NCI-H187 (cell line): ENCODE measurements around the gene ZG16B.
A peak's percentile ranks its signal among the peaks of the same experiment; 100 is the strongest.

Source experiments
- DNase-seq, 2 experiments: peaks; one replicate each; lab custom pipeline; 2025; lab: John Stamatoyannopoulos, UW

Gene ZG16B

DNA sequence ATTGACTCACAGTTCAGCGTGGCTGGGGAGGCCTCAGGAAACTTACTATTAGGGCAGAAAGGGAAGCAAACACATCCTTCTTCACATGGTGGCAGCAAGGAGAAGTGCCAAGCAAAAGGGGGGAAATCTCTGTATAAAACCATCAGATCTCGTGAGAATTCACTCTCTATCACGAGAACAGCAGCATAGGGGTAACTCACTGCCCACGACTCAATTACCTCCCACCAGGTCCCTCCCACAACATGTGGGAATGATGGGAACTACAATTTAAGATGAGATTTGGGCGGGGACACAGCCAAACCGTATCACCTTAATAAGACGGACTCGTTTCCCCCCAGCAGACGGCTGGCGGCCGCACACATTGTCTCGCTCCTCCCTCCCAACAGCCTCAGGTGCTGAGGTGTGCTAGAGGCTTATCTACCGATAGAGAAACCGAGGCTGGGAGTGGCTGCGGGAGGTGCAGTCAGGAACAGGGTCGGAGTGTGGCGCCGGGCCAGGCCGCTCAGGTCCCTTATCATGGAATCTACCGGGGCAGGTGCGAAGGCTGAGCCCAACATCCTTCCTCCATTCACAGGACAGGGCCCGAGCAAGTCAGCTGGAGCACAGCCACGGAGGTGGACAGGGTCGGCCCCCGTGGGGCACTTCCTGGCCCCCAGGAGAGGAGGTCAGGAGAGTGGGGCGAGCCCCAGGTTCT is 4.9 kb upstream of the ZG16B start:
- no peak for DNase-seq

DNA sequence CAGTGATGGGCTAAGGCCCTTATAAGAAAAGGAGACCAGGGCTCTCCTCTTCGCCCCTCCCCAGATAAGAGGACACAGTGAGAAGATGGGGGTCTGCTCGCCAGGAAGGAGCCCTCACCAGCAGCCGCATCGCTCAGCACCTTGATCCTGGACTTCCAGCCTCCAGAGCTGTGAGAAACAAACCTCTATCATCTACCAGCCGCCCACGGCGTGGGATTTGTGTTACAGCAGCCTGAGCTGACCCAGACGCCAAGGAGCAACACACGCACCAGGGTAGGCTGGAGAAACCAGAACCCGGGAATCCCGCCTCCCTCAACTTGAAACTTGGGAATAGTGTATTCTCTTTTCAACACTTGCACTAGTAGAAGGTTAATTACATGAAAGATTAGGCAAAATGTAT is 4.2 kb upstream of the ZG16B start:
- DNase-seq, result no peak

DNA sequence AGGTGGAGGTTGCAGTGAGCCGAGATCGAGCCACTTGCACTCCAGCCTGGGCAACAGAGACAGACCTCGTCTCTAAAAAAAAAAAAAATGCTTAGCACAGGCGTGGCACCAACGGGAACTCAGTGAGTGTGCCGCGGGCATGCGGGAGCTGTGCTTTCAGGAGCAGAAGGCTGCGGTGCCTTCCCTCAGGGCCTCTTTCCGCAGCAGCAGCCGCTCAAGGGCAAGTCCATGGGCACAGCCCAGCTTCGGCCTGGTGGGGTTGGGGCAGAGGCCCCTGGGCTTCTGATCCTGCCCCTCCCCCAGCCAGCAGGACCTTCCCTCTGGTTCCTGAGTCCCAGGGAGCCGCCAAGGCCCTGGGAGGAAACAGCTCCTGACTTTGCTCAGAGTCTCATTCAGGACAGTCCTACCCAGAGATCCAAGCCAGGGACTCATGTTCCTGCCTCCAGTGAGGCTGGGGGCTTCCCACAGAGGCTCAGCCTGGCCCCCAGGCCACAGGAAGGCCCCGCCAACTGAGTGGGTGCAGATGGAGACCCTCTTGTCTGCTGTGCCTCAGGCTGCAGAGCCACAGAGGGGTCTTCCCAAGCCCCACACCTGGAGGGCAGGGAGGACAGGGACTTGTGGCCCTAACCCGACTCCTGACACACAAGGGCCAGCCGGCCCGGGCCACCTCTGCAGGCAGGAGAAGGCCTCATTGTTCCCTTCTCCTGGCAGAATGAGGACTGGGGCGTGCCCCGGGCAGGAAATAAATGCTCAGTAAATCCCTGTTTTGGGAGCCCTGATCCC is 3.3 kb upstream of the ZG16B start:
- no peak for DNase-seq

DNA sequence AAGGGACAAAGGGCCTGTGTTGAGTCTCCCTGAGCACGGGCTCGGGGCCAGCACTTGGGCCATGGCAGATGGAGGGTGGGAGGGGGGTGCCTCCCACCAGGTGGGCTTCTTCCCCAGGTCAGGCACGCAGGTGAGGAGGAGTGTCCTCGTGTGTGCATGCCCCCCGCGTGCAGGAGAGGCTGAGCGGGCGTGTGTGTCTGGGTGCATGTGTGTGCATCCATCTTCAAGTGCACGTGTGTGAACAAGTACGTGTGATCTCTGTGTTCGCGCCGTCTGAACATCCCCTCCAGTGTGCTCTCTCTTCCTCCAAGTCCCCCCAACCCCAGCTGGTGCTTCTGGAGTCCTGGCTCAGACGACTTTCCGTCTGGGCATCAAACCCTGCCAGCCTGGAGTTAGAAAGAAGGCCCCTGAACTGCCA is 2.7 kb upstream of the ZG16B start:
- no peak for DNase-seq

DNA sequence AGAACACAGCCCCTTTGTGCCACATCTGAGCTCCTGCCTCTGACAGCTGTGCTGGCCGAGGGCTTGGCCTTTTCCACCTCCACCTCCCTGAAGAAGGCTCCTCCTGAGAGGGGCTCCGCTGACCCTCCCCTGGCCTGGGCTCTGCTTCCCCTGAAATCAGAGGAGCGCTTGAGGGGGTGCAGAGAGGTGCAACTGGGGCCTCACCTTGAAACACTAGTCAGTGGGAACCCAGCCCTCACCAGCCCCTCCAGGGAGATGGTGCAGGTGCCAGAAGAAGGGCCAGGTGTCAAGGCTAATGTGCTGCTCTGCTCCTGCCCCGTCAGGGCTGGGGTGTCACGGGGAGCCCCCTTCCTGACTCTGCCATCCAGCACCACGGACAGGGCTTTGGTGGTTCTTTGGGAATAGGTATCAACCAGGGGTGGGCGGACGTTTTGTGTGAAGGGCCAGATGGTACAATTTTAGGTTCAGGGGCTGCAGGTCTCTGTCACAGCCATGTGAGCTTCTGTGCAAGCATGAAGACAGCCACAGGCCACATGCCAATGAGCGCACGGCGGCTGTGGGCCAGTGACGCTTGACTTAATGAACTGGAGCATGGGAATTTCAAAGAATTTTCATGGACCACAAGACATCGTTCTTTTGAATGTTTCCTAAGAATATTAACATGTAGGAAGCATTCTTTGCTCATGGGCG is 2.1 kb upstream of the ZG16B start:
- DNase-seq, result no peak

DNA sequence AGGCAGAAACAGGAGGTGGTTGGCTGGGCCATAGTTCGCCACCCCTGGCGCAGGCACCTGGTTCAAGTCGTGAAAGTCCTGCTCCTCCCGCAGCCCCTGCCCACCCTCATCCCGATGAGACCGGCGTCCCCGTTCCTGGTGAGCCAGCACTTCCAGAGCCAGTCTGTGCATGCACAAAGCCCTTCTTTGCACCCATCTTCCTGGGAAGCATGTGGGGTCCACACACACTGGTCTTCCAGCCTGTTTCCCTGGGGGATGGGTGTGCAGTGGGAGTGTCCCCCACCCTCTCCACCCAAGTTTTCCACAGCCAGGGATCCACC is 1.6 kb upstream of the ZG16B start:
- DNase-seq, result no peak

DNA sequence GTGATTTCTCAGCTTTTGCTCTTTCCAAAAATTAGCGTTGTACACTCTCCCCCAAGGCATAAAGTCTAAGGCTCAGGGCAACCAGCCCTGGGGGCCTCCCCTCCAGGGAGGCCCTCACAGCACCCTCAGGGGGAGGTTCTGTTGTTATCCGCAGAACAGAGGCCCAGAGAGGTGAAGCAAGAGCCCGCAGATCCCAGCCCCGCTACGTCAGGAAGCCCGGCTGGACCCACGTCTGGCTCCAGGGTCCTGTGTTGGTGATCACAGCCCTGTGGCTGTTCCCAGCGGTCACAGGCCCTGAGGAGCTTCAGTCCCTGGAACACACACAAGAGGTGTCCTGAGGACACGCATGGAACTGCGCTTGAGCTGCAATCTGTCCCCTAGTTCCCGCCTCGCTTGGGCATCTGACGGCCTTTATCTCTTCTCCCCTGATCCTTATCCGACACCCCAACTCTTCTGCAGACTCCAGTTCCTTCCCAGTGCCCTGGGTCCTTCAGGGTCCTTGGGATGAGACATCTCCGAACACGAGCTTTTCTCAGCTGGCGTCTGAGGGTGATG is 1.1 kb upstream of the ZG16B start:
- no peak for DNase-seq

DNA sequence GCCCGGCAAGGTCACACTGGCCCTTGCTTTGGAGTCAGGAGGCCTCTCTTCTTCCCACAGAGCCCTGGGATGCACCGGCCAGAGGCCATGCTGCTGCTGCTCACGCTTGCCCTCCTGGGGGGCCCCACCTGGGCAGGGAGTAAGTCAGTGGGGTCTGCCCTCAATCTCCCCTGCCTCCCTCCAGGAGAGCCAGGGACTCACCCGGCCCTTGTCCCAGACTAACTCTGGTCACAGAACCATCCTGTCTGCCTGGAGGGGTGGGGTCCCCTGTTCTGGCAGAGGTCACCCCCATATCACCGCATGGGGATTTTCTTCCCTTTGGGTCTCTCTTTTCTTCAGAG is 222 bp downstream of the ZG16B start:
- no peak for DNase-seq

DNA sequence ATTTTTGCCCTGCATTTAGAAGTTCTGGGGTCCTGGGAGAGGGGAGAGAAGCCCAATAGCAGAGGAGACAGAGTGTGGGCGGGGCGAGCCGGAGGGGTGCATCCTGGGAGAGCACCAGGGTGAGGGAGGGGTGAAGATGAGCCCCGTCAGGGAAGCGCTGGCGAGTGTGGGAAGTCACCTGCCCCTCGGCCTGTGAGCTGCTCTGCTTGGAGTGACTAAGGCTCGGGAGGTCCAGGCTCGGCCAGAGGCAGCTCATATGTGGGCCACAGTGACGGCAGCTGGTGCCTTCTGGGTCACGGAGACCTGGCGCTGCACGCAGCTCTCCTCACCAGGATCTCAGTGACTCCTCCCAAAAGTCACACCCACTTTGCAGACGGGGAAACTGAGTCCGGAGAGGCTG is 1.1 kb downstream of the ZG16B start:
- no peak for DNase-seq

DNA sequence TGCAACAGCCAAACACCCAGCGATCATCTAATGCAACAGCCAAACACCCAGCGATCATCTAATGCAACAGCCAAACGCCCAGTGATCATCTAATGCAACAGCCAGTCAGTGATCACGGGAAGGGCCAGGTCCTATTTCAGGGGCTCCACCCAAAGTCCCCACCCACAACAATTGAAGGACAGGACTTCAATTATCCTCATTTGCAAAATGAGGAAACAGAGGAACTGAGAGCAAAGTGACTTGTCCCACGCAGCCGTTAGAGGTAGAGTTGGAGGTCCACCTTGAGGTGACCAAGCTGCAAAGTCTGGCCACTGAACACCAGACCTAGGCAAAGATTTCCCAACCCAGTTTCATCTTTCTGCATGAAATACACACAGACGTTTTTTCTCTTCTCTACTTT is 3.7 kb downstream of the ZG16B start:
- DNase-seq, result no peak

DNA sequence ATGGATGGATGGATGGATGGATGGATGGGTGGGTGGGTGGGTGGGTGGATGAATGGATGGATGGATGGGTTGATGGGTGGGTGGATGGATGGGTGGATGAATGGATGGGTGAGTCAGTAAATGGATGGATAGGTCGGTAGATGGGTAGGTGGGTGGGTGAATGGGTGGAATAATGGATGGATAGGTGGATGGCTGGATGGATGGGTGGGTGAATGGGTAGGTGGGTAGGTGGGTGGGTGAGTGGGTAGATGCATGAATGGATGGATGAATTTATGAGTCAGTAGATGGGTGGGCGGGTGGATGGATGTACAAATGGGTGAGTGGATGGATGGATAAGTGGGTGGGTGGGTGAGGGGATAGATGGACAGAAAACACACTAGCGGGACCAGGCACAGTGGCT is 4.9 kb downstream of the ZG16B start:
- no peak for DNase-seq

DNA sequence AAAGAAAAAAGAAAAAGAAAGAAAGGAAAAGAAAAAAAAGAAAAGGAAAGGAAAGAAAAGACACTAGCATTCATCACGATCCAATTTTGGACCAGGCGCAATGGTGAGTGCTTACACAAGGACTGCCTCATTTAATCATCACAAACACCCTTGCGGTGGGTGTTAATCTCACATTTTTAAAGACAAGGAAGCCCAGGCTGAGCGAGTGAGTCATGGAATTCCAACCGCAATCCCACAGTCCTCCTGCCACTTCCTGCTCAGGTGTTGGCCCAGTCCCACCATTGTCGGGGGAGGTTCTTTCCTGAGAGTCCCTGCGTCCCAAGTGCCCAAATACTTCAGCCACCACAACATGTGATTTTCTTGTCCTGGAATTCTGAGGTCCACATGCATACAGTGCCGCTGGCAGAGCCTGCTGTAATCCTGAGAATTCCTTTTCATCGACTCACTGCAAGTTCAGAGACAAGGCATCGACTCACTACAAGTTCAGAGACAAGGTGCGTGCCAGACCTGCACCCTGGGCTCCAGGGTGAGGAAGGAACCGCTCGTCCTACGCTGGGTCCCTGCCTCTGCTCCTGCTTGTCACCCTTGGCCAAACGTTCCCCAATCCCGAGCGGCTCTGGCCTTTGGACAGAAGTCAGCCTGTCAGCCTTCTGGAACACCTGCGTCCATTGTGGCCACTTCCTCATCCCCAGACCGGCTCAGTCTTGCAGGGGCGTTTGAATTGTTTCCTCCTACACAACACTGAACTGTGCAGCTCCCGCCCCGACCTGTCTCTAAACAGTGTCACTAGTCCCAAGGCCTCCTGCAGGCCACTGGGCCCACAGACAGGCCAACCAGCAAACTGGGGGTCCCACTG is 5.8 kb downstream of the ZG16B start:
- no peak for DNase-seq

DNA sequence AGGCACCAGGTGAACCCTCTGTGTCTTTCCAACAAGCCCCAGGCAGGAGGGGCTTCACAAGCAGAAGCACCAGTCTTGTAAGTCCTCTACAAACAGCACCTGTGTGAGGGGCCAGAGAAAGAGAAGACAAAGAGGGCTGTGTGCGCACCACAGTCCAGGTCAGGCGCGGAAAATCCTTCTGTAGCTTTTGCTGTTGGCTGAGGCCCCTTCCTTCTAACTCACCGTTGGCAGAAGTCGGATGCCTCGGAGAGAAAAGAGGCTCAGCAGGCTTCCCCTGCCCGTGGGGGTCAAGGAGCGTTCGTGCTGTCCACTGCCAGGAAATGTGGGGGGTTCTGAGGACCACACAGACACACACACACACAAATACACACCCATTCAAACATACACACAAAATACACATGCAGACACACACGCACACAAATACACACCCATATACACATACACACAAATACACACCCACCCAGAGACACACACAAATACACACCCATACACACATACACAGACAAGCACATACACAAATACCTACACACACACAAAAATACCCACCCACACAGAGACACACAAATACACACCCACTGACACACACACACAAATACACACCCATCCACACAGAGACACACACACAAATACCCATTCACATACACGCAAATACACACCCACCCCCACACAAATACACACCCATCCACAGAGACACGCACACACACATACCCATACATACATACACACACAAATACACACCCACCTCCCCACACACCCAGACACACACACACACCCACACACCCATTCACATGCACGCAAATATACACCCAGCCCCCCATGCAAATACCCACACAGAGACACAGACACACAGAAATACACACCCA is 6.8 kb downstream of the ZG16B start:
- DNase-seq, result no peak

DNA sequence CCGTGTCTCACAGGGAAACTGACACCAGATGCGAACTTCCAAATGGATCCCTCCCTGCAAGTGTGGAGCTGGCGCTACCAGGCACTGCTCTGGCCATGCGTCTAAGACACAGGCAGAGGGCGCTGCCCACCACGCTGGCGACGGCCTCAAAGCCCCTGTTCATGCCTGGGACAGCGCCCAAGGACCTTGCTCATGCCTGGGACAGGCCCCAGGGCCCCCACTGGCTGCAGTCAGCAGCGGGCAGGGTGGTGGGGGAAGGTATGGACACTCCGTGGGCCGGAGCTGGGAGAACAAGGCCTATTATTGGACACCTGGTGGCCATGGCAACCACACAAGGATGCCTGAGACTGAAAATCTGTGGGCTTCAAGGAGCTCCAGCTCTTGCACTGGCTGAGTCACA is 8.8 kb downstream of the ZG16B start:
- DNase-seq, result peak in 1 of 2 experiments; percentile 18

DNA sequence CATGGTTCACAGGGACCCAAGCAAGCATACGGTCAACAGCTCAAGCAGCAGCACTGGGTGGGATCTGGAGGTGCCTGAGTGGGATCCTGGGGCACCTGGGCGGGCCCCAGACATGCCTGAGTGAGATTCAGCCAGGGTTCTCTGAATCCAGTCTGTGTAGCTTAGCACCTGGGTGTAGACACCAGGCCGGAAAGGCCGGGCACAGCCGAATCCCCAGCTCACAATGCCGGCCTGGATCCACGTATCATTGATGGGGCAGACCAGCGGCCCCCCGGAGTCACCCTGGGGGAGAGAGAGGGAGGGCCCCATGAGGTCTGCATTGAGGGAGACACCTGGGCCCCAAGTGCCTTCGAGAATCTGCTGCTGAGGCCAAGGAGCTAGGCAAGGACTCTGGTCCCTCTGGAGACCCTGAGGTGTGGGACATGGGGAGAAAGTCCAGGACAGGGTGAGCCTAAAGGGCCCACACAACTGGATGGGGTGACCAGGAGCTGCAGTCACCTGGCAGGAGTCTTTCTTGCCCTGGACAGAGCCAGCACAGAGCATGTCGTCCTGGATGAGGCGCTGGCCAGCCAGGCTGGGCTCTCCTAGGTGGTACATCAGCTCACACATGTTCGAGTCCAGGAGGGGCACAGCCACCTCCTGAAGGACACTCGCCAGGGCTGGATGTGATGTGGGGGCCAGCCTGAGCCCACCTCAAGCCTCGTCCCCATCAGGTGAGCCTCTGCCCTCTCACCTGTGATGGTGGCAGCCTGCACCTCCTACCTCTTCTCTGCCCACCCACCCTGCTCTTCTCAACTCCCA is 9.7 kb downstream of the ZG16B start:
- no peak for DNase-seq

DNA sequence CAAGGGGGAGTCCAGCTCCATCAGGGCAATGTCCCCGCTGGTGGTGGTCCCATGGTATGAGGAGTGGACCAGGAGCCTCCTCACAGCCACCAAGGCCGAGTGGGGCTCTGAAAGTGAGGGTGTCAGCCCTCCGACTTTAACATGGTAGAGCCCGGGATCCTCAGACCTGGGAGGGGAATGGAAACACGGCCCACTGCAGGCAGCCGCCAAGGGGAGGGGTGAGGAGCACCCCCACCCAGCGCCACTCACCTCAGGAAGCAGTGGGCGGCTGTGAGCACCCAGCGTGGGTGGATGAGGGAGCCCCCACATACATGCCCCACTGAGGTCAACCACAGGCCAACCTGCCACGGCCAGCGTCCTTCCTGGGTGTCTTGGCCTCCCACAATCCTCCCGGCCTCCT is 10.8 kb downstream of the ZG16B start:
- no peak for DNase-seq

DNA sequence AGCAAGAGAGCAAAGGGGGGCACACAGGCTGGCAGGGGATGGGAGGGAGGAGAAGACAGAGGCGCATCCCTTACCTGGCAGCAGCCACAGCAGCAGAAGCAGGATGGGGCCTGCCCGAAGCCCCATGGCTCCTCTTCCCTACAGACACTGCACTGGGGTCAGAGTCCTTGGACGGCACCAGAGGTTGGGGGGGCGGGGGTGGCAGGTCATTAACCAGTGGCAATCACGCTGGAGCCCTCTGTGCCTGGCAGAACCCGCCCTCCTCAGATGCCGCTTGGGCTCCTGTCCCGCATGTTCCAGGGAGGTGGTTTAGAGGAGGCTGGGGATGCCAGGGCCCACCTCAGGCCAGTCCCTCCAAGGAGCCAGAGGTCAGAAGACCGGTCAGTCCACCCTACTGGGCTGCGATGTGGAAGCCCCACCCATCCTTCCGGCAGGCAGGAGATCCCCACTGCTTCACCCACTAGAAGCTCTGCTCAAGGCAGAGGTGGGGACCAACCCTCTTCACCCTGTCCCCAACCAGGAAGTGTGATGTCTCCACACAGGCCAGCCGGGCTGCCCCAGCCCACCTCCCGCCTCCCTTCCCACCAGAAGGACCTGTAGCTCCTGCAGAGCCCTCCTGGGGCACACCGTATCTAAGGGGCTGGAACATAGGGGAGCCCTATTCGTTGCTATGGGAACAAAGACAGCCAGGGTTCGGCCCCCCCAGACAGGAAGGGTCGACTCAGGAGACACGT is 11.7 kb downstream of the ZG16B start:
- DNase-seq, result no peak

DNA sequence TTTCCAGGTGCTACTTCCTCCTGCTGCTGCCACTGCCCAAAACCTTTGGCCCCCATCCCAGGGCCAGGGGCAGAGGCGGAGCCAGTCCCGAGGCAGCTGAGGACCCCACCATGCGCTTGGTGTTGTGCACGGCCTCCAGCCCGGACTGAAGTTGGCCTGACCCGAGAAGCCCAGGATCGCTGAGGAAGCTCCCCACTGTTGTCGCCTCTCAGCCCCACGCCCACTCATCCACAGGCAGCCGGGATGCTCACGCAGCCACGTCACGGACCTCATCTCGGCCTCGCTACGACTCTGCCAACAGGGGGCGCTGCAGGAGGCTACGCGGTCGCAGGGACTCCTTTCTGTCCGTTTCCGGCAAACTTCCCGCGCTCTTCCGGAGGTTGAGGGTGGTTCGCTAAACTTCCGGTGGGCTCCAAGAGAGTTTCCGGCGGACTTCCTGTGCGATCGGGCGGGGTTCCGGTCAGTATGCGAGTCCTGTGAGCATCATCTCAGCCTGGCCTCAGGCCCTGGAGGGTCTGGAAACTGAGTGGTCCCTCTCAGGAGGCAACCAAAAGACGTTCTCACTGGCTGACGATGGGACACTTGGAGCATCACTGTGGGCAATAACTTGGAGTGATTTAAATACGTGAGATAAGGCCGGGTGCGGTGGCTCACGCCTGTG is 12.4 kb downstream of the ZG16B start:
- DNase-seq, result no peak

DNA sequence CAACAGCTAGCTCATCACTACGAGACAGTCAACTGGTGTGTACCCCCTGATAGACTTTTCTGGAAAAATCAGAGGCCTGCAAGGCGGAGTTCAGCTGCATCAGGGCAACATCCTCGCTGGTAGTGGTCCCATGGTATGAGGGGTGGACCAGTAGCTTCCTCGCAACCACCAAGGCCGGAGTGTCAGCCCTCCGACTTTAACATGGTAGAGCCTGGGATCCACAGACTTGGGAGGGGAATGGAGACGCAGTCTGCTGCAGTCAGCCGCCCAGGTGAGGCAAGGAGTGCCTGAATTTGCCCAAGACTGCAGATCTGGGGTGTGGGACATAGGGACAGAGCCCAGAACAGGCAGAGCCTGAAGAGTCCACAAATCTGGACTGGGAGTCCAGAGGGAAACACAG is 13.4 kb downstream of the ZG16B start:
- DNase-seq, result no peak
